Measurements from ENCODE around the gene TARS1.
A peak's percentile ranks its signal among the peaks of the same experiment; 100 is the strongest.

TARS1 gene

DNA sequence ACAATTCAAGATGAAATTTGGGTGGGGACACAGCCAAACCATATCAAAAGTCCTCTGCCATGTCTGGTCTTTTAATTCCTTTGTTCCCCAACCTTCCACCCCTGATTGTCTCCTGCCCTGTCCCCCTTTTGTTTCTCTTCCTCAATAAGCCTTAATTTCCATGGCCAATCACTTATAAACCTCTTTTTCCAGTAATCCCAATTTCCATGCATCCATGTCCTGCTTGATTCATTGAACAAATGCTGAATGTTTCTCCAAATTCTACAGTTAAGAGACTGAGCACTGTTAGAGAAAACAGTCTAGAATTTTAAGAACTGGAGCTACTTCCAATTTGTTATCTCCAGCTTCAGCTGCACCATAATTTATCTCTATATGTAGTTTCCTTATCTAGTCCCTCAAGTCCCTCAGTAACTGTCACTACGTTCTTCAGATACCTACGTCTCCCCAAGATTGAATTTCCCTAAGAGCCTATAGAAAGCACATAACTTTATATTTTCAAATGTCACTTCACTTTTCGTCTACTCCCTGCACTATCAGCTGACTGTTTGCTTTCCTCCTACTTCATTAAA is 34.2 kb downstream of the TARS1 start:
- no peak overlapping the region for H3K4me3 Mint-ChIP-seq
- H3K9me3 Mint-ChIP-seq: no peaks in the 10 kb centered on the region
- peaks cover 84% of the 10 kb centered on the region for H3K36me3 Mint-ChIP-seq (ENCODE audit: low read depth)
- H3K27ac Mint-ChIP-seq: no peak overlapping the region
- no peaks in the 10 kb centered on the region for H3K27me3 Mint-ChIP-seq (ENCODE audit: low read depth)
- TF ChIP-seq, protein P1, sequence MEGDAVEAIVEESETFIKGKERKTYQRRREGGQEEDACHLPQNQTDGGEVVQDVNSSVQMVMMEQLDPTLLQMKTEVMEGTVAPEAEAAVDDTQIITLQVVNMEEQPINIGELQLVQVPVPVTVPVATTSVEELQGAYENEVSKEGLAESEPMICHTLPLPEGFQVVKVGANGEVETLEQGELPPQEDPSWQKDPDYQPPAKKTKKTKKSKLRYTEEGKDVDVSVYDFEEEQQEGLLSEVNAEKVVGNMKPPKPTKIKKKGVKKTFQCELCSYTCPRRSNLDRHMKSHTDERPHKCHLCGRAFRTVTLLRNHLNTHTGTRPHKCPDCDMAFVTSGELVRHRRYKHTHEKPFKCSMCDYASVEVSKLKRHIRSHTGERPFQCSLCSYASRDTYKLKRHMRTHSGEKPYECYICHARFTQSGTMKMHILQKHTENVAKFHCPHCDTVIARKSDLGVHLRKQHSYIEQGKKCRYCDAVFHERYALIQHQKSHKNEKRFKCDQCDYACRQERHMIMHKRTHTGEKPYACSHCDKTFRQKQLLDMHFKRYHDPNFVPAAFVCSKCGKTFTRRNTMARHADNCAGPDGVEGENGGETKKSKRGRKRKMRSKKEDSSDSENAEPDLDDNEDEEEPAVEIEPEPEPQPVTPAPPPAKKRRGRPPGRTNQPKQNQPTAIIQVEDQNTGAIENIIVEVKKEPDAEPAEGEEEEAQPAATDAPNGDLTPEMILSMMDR (IDR thresholded peaks at IDR 0.05; ENCODE audit: unreplicated experiment in 3 of 3): no peak
- H3K4me1 Mint-ChIP-seq: no peaks in the 10 kb centered on the region

DNA sequence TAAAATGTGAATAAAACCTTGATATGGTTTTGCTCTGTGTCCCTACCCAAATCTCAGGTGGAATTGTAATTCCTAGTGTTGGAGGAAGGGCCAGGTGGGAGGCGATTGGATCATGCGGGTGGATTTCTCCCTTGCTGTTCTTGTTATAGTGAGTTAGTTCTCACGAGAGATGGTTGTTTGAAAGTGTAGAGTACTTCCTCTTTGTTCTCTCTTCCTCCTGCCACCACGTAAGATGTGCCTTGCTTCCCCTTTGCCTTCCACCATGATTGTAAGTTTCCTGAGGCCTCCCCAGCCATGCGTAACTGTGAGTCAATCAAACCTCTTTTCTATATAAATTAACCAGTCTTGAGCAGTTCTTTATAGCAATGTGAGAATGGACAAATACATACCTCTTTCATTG is 34.9 kb downstream of the TARS1 start:
- Mint-ChIP-seq H3K36me3 (ENCODE audit: low read depth) (peaks cover 78% of the 10 kb centered on the region), H3K4me1 (no peaks in the 10 kb centered on the region), H3K4me3 (no peak overlapping the region), H3K27ac (no peak overlapping the region), H3K27me3 (ENCODE audit: low read depth) (no peaks in the 10 kb centered on the region), H3K9me3 (no peaks in the 10 kb centered on the region)
- TF ChIP-seq, protein P1 (IDR thresholded peaks at IDR 0.05; ENCODE audit: unreplicated experiment in 3 of 3): no peak

DNA sequence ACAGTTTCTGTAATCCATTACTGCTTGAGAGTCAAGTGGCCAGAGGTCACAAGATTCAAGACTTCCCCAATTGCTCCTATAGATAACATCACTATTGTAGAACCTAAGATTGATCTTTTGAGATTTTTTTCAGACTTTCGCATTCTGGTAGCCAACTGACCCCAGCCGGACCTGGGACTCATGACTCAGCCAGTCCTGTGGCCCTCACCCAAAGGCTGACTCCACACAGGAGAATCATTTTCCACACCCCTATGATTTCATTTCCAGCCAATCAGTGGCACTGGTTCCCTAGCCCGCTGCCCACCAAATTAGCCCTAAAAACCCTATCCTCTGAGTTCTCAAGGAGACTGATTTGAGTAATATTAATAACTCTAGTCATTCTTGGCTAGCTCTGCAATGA is 36.2 kb downstream of the TARS1 start:
- Mint-ChIP-seq H3K4me3 (no peak overlapping the region), H3K27ac (no peak overlapping the region), H3K36me3 (ENCODE audit: low read depth) (peaks cover 69% of the 10 kb centered on the region), H3K9me3 (no peaks in the 10 kb centered on the region), H3K4me1 (no peaks in the 10 kb centered on the region), H3K27me3 (ENCODE audit: low read depth) (no peaks in the 10 kb centered on the region)
- TF ChIP-seq, protein P1 (IDR thresholded peaks at IDR 0.05; ENCODE audit: unreplicated experiment in 3 of 3): no peak

DNA sequence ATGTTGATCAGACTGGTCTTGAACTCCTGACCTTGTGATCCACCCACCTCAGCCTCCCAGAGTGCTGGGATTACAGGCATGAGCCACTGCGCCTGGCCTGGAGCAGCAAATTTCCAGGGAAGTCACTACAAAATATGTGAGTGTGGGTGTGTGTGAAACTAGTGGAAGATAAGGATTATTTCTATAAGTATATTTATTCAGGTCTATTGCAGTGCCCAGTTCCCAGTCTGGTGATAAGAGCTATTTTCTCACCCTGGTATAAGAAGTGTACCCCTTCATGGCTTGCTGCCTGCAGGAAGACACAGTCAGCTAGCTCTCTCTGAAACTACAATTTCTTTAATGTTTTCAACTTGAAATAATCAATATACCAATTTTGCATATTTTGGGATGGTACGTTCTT is 37.1 kb downstream of the TARS1 start:
- Mint-ChIP-seq H3K9me3 (no peaks in the 10 kb centered on the region), H3K27ac (no peak overlapping the region), H3K36me3 (ENCODE audit: low read depth) (peaks cover 65% of the 10 kb centered on the region), H3K4me1 (no peaks in the 10 kb centered on the region), H3K4me3 (no peak overlapping the region), H3K27me3 (ENCODE audit: low read depth) (no peaks in the 10 kb centered on the region)
- TF ChIP-seq, protein P1 (IDR thresholded peaks at IDR 0.05; ENCODE audit: unreplicated experiment in 3 of 3): no peak

DNA sequence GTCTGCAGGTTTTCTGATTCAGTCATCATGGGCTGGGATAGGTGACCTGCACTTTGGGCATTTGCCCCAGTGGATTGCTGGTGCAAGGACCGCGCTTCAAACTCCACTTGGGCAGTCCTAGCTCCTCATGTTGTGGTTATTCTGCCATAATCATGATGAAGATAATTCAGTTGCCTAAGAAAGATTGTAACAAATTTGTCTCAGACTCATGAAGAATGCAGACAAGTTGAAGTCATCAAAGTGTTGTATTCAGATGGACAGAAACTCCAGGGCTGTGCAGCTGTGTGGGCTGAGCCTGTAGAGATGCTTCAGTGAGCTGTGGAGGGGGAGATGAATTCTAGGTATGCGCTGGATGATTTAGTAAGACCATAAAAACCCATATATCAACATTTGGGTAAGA is 38.5 kb downstream of the TARS1 start:
- H3K9me3 Mint-ChIP-seq: no peaks in the 10 kb centered on the region
- no peak overlapping the region for H3K4me3 Mint-ChIP-seq
- TF ChIP-seq, protein P1 (IDR thresholded peaks at IDR 0.05; ENCODE audit: unreplicated experiment in 3 of 3): no peak
- peak overlapping the region in 2 of 3 experiments; percentile 34 to 84 for H3K27ac Mint-ChIP-seq
- no peaks in the 10 kb centered on the region for H3K27me3 Mint-ChIP-seq (ENCODE audit: low read depth)
- peaks cover 50% of the 10 kb centered on the region for H3K36me3 Mint-ChIP-seq (ENCODE audit: low read depth)
- H3K4me1 Mint-ChIP-seq: no peaks in the 10 kb centered on the region

DNA sequence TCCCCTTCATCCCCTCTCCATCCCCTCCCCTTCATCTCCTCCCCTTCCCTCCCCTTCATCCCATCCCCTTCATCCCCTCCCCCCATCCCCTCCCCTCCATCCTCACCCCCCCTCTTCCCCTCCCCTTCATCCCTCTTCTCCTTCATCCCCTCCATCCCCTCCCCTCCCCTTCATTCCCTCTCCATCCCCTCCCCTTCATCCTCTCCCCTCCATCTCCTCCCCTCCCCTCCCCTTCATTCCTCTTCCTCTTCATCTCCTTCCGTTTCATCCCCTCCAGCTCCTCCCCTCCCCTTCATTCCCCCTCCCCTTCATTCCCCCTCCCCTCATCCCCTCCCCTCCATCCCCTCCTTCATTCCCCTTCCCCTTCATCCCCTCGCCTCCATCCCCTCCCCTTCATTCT is 40.1 kb downstream of the TARS1 start:
- H3K27ac Mint-ChIP-seq: no peak overlapping the region
- H3K36me3 Mint-ChIP-seq (ENCODE audit: low read depth): peaks cover 35% of the 10 kb centered on the region
- TF ChIP-seq, protein P1 (IDR thresholded peaks at IDR 0.05; ENCODE audit: unreplicated experiment in 3 of 3): no peak
- H3K4me3 Mint-ChIP-seq: no peak overlapping the region
- no peaks in the 10 kb centered on the region for H3K27me3 Mint-ChIP-seq (ENCODE audit: low read depth)
- no peaks in the 10 kb centered on the region for H3K9me3 Mint-ChIP-seq
- H3K4me1 Mint-ChIP-seq: no peaks in the 10 kb centered on the region

Measured in nephron (organoid).